Measurements from ENCODE around the gene FASTKD2.
"Not testable (repeated sequence)": the region's sequence is repeated elsewhere in the genome, so short reads cannot be mapped to it uniquely, and the experiment has no call there.

FASTKD2 gene

DNA sequence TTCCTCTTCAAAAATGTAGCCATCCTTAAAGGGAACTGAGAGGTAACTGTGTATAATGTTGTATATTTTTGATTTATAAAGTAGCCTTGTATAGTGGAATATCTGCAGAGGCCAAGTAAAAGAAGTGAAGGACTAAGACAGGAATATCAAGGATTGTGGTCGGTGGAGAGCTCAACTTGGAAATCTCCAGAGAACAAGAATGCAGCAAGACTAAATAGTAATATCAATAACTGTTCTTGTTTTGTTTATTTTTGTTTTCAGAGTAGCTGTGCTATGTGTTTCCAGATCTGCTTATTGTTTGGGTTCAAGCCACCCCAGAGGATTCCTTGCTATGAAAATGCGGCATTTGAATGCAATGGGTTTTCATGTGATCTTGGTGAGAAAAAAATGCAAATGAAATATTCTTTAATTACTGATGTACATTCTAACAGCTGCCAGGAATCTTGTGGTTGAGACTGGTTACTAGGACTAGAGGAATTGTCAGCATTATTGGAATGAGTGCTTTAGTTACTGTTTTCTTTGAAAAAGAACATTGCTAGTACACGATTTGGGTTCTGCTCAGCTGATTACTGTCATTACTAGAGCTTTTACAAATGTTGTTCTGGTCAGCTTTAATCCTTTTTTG, 25.0 kb downstream of the FASTKD2 start:
- DNase-seq (ENCODE audit: low read depth, low spot score), result no peak

DNA sequence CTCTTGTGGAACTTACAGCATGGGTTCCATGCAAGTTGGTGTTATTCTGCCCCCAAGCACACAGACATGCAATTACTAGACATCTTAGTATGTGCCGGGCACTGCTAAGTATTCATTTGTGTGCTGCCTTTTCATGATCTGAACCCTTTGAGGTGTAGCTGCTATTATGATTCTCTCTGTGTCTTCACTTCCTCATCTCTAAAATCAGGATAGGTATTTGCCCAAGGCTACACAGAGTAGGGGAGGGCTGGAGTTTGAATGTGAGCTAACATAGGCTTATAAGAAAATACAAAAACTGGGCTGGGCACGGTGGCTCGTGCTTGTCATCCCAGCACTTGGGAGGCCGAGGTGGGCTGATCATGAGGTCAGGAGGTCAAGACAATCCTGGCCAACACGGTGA, 27.2 kb downstream of the FASTKD2 start:
- DNase-seq (ENCODE audit: low read depth, low spot score), result no peak

DNA sequence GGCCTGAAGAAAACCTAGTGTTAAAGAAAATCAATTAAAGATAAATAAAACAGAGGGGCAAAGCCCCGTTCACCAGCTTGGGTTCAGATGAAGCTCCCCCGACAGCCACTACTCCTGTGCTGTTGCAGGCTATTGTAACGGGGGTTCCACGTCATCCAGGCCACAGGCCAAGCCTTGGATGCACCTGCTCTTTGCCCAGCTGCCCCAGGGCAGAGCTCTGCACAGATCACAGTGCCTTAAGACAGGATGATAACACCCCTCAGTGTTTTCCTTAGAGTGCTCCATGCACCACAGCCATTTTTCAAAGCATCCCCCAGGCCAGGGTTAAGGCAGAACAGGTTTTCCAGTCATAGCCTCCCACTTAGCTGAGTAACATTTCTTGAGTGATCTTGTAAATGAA, 32.0 kb downstream of the FASTKD2 start:
- DNase-seq (ENCODE audit: low read depth, low spot score), result peak; percentile 45

GRCh38 chr2:206798000-206798399, 32.6 kb downstream of the FASTKD2 start:
- DNase-seq (ENCODE audit: low read depth, low spot score), result no peak

- DNase-seq (ENCODE audit: low read depth, low spot score), result no peak
Measured at GRCh38 chr2:206799083-206799482, 33.7 kb downstream of the FASTKD2 start.

- peak; percentile 71 for DNase-seq (ENCODE audit: low read depth, low spot score)
Measured at GRCh38 chr2:206800506-206801417, 35.4 kb downstream of the FASTKD2 start.

- no peak for DNase-seq (ENCODE audit: low read depth, low spot score)
Measured at GRCh38 chr2:206801418-206802189, 36.2 kb downstream of the FASTKD2 start.

DNA sequence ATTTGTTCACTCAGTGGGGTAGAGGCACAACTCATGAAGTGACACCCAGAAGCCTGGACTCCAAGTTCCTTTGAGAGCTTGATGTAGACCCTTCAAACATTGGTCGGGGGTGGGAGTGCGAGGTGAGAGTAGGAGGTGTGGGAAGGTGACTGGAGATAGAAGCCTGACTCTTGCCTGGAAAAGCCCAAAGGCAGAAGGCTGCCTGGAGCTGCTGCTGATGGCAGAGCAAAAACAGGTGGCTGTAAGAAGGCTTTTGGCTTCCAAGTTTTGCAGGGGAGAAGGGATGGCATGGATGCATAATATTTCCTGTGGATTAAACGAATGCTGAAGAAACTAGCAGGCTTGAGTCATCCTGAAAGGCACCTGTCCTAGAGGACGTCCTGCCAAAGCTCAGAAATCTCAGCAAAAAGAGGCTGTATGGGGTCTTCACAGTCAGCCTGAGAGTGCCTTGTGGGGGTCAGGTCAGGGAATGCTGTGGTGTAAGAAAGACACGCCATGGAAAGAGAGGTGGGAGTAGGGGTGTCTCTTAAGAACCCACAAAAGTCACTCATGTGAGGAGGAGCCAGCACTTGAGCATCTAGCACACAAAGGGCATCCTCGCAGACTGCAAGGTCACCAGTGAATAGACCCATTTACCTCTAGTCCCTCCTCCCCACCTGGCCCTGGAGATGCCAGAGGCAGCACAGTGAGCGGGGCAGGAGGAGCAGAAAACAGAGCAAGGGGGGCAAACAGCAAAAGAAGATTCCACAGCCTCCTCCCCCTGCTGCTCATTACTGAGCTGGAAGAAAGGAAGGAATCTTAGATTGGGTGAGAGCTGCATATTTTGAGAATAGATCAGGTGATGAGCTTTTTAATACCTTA, 37.5 kb downstream of the FASTKD2 start:
- no peak for DNase-seq (ENCODE audit: low read depth, low spot score)

DNA sequence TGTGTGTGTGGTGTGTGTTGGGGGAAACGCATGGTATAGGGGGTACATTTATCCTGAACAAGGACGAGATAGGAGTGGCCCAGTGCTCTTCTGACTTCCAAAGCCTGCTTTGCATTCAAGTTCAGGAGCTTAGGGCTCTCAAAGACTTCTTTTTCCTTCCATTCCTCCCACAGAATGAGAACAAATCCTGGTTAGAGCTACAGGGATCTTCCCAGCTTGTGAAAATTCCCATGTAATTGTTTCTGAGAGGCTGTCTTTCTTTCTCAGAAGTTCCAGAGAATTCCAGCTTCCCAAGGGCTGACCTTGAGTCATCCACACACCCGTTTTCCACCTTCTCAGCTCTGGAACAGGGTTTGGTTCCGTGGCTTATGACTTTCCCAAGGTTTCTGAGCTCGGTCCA, 38.9 kb downstream of the FASTKD2 start:
- no peak for DNase-seq (ENCODE audit: low read depth, low spot score)

GRCh38 chr2:206805887-206806607, 40.6 kb downstream of the FASTKD2 start:
- no peak for DNase-seq (ENCODE audit: low read depth, low spot score)

- DNase-seq (ENCODE audit: low read depth, low spot score), result not testable (repeated sequence)
Measured at GRCh38 chr2:206807624-206808023, 42.2 kb downstream of the FASTKD2 start.

DNA sequence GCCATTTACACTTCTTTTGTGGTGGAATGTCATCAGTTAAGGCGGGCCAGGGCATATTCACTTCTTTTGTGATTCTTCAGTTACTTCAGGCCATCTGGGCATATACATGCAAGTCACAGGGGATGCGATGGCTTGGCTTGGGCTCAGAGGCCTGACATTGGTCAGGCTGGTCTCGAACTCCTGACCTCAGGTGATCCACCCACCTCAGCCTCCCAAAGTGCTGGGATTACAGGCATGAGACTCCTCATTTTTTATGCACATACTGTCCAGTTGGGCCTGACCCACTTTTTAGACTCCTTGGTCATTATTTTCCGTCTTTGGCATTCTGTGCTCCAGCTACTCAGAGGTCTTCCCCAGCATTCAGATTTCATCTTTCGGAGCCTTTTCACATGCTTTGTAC, 47.1 kb downstream of the FASTKD2 start:
- peak; percentile 30 for DNase-seq (ENCODE audit: low read depth, low spot score)

- DNase-seq (ENCODE audit: low read depth, low spot score), result no peak
Measured at GRCh38 chr2:206814498-206814897, 49.1 kb downstream of the FASTKD2 start.

GRCh38 chr2:206820807-206821206, 55.4 kb downstream of the FASTKD2 start:
- no peak for DNase-seq (ENCODE audit: low read depth, low spot score)

GRCh38 chr2:206823178-206823577, 57.8 kb downstream of the FASTKD2 start:
- no peak for DNase-seq (ENCODE audit: low read depth, low spot score)

DNA sequence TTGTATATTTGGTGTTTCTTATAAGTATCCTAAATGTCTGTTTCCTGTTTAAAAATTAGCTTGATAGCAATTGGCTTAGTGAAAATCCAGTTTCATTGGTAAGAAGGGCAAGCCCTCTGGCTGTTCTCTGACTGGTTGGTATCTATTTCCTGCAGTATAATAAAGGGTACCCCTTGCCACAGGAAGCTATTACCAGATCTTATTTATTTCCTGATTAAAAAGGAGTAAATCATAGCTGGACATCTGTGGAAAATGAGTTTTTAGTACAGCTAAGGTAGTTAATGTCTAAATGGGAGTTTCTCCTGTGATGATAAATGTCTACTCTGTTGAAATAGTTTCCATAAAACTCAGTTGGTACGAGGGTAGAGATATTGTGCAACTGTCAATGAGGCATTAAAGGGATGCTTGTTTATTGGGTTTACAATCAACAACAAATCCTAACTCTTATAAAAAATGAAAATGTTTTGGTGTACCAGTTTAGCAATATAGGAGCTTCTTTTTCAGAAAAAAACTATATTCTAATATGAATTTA, 58.7 kb downstream of the FASTKD2 start:
- DNase-seq (ENCODE audit: low read depth, low spot score), result no peak

DNA sequence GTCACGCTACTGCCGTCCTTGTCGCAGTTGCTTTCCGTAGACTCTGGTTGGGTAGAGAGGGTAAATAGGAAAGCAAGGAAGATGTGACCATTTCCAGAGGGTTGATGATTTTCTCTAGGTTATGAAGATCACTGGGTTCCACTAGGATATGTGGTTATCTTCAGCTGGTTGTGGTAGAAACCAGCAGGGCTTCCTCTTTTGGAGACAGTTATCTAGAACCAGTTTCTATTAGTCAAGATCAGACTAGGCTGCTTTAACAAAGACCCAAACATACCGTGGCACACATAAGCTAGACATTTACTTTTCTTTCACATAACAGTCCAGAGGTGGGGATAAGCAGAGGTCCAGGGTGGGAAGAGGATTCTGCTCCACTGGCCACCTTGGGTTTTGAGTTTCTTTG, 59.6 kb downstream of the FASTKD2 start:
- no peak for DNase-seq (ENCODE audit: low read depth, low spot score)

DNA sequence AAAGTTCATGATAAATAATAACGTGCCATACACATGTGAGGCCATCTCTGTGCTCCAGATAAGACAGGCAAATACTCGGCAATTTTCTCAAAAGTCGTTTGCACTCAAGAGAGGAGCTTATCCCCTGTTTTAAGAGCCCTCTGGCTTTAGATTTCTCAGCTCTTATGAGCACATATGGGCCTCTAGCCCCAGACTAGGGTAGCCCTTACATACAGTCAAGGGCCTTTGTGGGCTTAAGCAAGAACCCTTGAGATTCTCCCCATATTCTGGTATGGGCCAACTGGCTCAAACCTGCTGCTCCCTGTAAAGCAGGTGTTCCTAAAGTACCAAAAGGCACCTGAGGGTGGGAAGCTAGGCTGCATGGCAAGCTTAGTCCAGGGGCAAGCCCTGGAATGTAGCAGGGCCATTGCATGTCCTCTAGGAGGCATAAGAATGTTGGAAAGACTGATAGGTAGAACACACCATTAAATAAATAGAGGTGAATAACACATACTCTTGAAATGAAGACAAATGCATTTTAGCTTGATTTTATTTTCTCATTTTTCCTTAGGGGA, 66.1 kb downstream of the FASTKD2 start:
- DNase-seq (ENCODE audit: low read depth, low spot score), result no peak

DNA sequence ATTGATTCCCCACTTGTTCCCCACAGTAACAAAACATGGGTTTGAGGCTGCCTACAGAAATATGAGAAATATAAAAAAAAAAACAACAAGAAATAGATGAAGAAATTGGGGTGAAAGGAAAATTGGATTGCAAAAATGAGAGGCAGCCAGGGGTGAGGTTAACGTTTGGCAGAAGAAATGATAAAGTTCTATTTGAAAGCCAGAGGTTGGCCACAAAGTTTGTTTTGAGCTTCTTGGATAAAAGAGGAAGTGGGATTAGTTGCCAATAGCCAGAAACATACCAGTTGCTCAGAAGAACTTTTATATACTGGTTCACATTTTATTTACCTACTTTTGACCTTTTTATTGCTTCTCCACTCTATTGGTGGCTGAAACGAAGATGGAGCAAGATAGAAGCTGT, 67.5 kb downstream of the FASTKD2 start:
- DNase-seq (ENCODE audit: low read depth, low spot score), result no peak

GRCh38 chr2:206833291-206833690, 67.9 kb downstream of the FASTKD2 start:
- no peak for DNase-seq (ENCODE audit: low read depth, low spot score)
